PFSK-1 (cell line): ENCODE measurements around the gene FADS2.

Experiments
- REST ChIP-seq, 2 experiments: IDR thresholded peaks; 2 replicates each; pipeline versions ENCODE4 v1.6.1 to v1.8.0; 2011 to 2012; ENCODE audit warnings: low read depth in 2 of 2, low read length in 2 of 2, control low read depth in 1 of 2, inconsistent platforms in 1 of 2, mild to moderate bottlenecking in 1 of 2, moderate library complexity in 1 of 2; ENCODE audit not compliant: insufficient read depth in 1 of 2
- SIN3A ChIP-seq: IDR thresholded peaks from 2 replicates; pipeline ENCODE4 v1.6.1; 2012; ENCODE audit warnings: mild to moderate bottlenecking, low read length, moderate library complexity, borderline replicate concordance; ENCODE audit not compliant: insufficient read depth
- TAF1 ChIP-seq: IDR thresholded peaks from 2 replicates; pipeline ENCODE4 v1.6.1; 2012; ENCODE audit warnings: low read length, control low read depth, borderline replicate concordance; ENCODE audit not compliant: insufficient read depth

- TF ChIP-seq REST (IDR thresholded peaks at IDR 0.05; ENCODE audit: insufficient read depth in 1 of 2, low read depth in 2 of 2, low read length in 2 of 2) (no peak), SIN3A (no peak), TAF1 (no peak)
Measured at GRCh38 chr11:61912530-61912898, 84.4 kb downstream of the FADS2 start.
